ENCODE data around the gene KMT2B.
"Not testable (repeated sequence)": the region's sequence is repeated elsewhere in the genome, so short reads cannot be mapped to it uniquely, and the experiment has no call there.

Gene KMT2B

GRCh38 chr19:35764432-35765315, 46.9 kb downstream of the KMT2B start:
- DNase-seq (ENCODE audit: extremely low spot score) = no peak
- POLR2A ChIA-PET = no interaction called here
- TF ChIP-seq CTCF (IDR thresholded peaks at IDR 0.05; ENCODE audit: control extremely low read depth, extremely low read depth, low read depth, missing control alignments) = no peak
- CTCF ChIA-PET = interaction anchor here (1.2 kb wide), 1 partner anchor 17 kb away, joined by 3 read pairs; the partner anchor contains the start of gene LIN37

- TF ChIP-seq CTCF (IDR thresholded peaks at IDR 0.05; ENCODE audit: control extremely low read depth, extremely low read depth, low read depth, missing control alignments) = no peak
- CTCF ChIA-PET = interaction anchor here (1.6 kb wide), 1 partner anchor 18 kb away, joined by 5 read pairs; the partner anchor contains the start of gene LIN37
- POLR2A ChIA-PET = interaction anchor here (0.8 kb wide), 1 partner anchor 18 kb away, joined by 3 read pairs; the partner anchor contains the start of gene LIN37
- DNase-seq (ENCODE audit: extremely low spot score) = no peak
Measured at GRCh38 chr19:35766571-35767104, 48.8 kb downstream of the KMT2B start.

GRCh38 chr19:35767288-35768081, 49.7 kb downstream of the KMT2B start:
- peak; percentile 28 for DNase-seq (ENCODE audit: extremely low spot score)

GRCh38 chr19:35768082-35768421, 50.2 kb downstream of the KMT2B start:
- no peak for TF ChIP-seq CTCF (IDR thresholded peaks at IDR 0.05; ENCODE audit: control extremely low read depth, extremely low read depth, low read depth, missing control alignments)
- POLR2A ChIA-PET = no interaction called here
- CTCF ChIA-PET = interaction anchor here (1.6 kb wide), 1 partner anchor 20 kb away, joined by 5 read pairs; the partner anchor contains the start of gene LIN37
- DNase-seq (ENCODE audit: extremely low spot score) = no peak

More at GRCh38 chr19:35767288-35768081, 49.7 kb downstream of the KMT2B start:
- CTCF ChIA-PET = interaction anchor here (1.6 kb wide), 1 partner anchor 19 kb away, joined by 5 read pairs; the partner anchor contains the start of gene LIN37
- POLR2A ChIA-PET = interaction anchor here (0.8 kb wide), 1 partner anchor 19 kb away, joined by 3 read pairs; the partner anchor contains the start of gene LIN37
- TF ChIP-seq CTCF (IDR thresholded peaks at IDR 0.05; ENCODE audit: control extremely low read depth, extremely low read depth, low read depth, missing control alignments) = no peak

GRCh38 chr19:35772362-35772761, 54.6 kb downstream of the KMT2B start:
- POLR2A ChIA-PET; DNase-seq (ENCODE audit: extremely low spot score): not testable (repeated sequence)
- CTCF ChIA-PET = interaction anchor here (1.0 to 1.4 kb wide), 2 partner anchors 18 to 78 kb away, joined by 3 read pairs; no protein-coding TSS in a partner anchor

- no peak for DNase-seq (ENCODE audit: extremely low spot score)
- no peak for TF ChIP-seq CTCF (IDR thresholded peaks at IDR 0.05; ENCODE audit: control extremely low read depth, extremely low read depth, low read depth, missing control alignments)
- CTCF ChIA-PET = interaction anchor here (1.0 to 2.5 kb wide), 3 partner anchors 17 to 79 kb away, joined by 3 to 6 read pairs (median 3); partner anchors contain the start of gene LIN37
- POLR2A ChIA-PET = interaction anchor here (0.6 kb wide), 2 partner anchors 130 to 161 kb away, joined by 4 read pairs; no protein-coding TSS in a partner anchor
Measured at GRCh38 chr19:35773020-35773806, 55.4 kb downstream of the KMT2B start.

Measured in GM10248 (cell line).